Epithelial cell of esophagus (primary cell): Measurements from ENCODE around the gene TPX2.
"Not testable (repeated sequence)": the region's sequence is repeated elsewhere in the genome, so short reads cannot be mapped to it uniquely, and the experiment has no call there.

Experiments
- DNase-seq: peaks from one replicate; pipeline ENCODE4 v3.0.0; 2010; ENCODE audit warnings: low read depth
- H3K4me3 ChIP-seq: 2 replicates; pipeline ENCODE4 v1.5.1; 2011; ENCODE audit warnings: mild to moderate bottlenecking, low read length, control low read depth
- TF ChIP-seq, protein P1 (sequence below): IDR thresholded peaks from 2 replicates; pipeline ENCODE4 v1.5.1; 2011; ENCODE audit warnings: low read depth, mild to moderate bottlenecking, low read length, control low read depth, inconsistent platforms; ENCODE audit not compliant: insufficient read depth; ENCODE audit errors: missing control alignments

TPX2 gene

DNA sequence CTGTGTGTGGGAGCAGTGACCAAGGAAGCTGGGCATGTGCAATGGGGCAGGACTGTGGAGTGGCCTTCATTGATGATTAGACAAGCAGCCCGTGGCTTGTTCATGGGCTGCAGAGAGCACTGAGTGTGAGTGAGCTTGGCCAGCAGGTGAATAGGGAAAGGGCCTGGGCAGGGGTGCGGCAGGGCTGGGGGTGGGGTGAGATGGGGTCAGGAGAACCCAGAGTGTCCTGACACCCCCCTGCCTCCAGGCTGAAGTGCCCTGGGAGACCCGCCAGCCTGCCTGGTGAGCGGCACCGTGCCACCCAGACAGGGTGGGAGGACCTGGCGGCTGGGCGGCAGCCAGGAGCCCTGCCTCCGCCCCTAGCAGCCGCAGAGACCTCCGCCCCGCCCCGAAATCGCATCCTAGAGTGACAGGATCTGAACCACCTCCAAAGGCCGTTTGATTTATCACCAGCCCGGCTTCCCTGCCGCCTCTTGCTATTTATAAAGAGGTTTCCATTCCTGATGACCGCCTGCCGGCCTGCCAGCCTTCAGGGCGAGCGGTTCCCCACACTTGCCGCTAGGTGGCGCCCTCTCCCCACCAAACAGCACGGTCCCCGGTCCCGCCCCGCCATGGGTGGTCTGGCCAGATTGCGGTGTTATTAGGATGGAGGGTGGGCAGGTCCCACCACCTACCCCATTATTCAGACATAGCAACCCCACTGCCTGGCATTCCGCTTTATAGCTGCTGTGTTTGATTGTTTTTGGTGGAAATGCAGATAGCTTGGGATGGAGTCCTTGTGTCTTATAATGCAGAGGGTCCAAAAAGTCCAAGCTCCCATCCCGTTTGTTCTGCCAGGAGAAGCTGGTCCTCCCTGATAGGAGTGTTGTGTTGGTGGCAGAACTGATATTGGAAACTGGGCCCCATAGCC lies 83.6 kb downstream of the TPX2 start:
- peak; percentile 54 for DNase-seq
- H3K4me3 ChIP-seq: no peak overlapping the region
- TF ChIP-seq, protein P1, sequence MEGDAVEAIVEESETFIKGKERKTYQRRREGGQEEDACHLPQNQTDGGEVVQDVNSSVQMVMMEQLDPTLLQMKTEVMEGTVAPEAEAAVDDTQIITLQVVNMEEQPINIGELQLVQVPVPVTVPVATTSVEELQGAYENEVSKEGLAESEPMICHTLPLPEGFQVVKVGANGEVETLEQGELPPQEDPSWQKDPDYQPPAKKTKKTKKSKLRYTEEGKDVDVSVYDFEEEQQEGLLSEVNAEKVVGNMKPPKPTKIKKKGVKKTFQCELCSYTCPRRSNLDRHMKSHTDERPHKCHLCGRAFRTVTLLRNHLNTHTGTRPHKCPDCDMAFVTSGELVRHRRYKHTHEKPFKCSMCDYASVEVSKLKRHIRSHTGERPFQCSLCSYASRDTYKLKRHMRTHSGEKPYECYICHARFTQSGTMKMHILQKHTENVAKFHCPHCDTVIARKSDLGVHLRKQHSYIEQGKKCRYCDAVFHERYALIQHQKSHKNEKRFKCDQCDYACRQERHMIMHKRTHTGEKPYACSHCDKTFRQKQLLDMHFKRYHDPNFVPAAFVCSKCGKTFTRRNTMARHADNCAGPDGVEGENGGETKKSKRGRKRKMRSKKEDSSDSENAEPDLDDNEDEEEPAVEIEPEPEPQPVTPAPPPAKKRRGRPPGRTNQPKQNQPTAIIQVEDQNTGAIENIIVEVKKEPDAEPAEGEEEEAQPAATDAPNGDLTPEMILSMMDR: peak; percentile 91

DNA sequence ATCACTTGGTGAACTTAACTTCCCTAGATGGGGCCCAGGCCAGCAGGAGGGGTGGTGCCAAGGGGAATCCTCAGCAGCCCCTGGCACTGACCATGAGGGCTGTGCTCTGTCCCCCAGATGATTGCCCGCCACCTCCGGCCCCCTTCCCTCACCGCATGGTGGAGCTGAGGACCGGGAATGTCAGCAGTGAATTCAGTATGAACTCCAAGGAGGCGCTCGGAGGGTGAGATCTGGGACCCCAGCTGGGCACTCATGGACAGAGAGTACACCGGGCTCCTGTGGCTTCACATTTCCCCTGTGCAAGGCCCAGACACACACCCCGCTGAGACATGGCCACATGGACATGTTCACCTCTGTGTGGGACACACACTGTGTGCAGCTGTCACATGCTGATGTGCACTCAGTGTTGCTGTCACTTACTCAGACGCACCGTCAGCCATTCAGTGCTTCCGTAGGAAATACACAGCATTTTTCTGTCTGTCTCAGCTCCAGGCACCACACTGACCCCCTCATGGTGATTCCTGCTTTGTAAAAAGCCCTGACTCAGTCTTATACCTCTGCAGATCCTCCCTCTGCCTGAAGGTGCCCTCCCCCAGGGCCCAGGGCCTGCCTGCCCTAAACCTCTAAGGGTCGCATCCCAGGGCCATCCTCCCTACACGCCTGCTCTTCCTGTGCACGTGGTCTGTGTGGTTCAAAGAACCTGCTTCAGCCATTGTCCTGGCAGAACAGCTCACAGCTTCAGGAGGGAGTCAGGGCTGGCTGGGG lies 84.5 kb downstream of the TPX2 start:
- TF ChIP-seq, protein P1: no peak
- no peak for DNase-seq
- no peak overlapping the region for H3K4me3 ChIP-seq

DNA sequence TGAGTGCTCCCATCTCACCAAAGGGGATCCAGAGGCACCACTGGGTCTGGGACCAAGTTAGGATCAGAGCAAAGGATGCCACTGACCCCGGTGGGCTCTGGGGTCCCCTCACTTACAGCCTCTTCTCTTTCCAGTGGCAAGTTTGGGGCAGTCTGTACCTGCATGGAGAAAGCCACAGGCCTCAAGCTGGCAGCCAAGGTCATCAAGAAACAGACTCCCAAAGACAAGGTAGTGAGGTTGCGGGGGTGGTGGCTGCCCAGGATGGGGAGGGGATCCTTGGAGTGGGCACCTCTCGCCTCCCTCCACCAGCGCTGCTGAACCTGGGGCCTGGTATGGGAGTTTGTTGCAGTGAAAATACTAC lies 85.0 kb downstream of the TPX2 start:
- no peak overlapping the region for H3K4me3 ChIP-seq
- TF ChIP-seq, protein P1: no peak
- no peak for DNase-seq

DNA sequence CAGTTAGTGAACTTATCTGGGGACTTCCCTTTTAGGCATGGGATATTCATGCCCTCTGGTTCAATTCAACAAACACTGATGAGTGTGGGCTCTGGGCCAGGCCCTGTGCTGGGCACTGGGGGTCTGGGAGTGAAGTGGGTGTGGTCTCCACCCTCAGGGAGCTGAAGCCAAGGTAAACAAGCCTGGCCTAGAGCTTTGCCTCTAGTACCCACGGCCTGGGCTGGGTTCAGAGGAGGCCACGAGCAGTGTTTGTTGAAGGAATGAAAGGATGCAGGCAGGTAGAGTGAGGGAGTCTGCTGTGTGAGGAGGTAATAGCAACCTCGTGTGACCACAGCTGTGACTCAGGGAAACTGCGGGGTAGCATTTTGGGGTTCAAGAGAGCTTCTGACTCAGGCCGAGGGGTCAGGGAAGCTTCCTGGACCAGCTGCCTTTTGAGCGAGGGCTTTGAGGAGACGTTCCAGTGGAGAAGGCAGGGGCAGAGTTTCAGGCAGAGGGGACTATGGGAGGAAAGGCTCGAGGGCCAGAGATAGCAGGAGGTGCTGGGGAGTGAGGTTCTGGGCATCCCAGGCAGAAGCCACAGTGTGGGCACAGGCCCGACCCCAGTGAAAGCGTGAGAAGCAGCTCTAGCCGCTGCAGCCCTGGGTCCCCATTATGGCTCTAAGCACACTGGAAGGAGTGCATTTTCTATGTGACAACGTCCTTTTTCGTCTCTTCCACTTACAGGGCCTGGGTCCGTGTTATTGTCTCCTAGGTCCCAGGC lies 85.6 kb downstream of the TPX2 start:
- TF ChIP-seq, protein P1: no peak
- H3K4me3 ChIP-seq: no peak overlapping the region
- DNase-seq: no peak

GRCh38 chr20:31826074-31826473 lies 87.0 kb downstream of the TPX2 start:
- DNase-seq: no peak
- TF ChIP-seq, protein P1: no peak
- H3K4me3 ChIP-seq: no peak overlapping the region

DNA sequence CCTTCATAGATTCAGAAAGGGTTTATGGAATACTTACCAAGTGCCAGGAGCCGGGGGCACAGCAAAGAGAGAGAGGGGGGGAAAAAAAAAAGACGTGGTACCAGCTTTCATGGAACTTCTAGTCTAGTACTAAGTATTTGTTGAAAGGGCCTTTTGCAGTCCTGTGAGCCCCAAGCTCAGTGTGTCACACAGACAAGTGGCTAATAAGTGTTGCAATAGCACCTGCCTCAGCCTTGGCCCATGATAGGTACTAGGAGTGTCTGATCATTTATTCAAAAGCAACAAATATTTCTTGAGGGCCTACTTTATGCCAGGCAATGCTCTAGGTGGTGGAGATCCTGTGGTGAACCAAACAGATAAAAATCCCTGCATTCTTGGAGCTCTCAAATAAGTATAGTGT lies 88.0 kb downstream of the TPX2 start:
- no peak overlapping the region for H3K4me3 ChIP-seq
- no peak for DNase-seq
- TF ChIP-seq, protein P1: no peak

DNA sequence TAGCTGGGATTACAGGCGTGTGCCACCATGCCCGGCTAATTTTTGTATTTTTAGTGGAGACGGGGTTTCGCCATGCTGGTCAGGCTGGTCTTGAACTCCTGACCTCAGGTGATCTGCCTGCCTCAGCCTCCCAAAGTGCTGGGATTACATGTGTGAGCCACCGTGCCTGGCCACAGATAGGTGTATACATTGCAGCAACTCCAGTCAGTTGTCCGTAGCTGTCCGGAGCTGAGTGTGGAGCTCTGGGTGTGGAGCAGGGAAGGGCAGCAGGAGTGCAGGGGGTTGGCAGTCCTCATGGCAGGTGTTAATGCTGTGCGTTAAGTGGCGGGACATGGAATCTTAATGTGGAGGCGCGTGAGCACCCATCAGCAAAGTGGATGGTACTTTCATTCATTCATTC lies 88.9 kb downstream of the TPX2 start:
- not testable (repeated sequence) for DNase-seq, H3K4me3 ChIP-seq
